Measurements from ENCODE around the gene KCND3.

- TF ChIP-seq, protein P1, sequence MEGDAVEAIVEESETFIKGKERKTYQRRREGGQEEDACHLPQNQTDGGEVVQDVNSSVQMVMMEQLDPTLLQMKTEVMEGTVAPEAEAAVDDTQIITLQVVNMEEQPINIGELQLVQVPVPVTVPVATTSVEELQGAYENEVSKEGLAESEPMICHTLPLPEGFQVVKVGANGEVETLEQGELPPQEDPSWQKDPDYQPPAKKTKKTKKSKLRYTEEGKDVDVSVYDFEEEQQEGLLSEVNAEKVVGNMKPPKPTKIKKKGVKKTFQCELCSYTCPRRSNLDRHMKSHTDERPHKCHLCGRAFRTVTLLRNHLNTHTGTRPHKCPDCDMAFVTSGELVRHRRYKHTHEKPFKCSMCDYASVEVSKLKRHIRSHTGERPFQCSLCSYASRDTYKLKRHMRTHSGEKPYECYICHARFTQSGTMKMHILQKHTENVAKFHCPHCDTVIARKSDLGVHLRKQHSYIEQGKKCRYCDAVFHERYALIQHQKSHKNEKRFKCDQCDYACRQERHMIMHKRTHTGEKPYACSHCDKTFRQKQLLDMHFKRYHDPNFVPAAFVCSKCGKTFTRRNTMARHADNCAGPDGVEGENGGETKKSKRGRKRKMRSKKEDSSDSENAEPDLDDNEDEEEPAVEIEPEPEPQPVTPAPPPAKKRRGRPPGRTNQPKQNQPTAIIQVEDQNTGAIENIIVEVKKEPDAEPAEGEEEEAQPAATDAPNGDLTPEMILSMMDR (IDR thresholded peaks at IDR 0.05), result peak; percentile 79 to 97 (median 86)
- TF ChIP-seq POLR2A (IDR thresholded peaks at IDR 0.05) (peak; percentile 61), POLR2AphosphoS5 (IDR thresholded peaks at IDR 0.05) (peak; percentile 74 to 85 (median 84)), EP300 (IDR thresholded peaks at IDR 0.05; ENCODE audit: low read depth) (no peak)
Observed at GRCh38 chr1:111755331-111756123, 233.9 kb downstream of the KCND3 start, which contains the start of gene DDX20.
